Measurements from ENCODE around the gene UBE2D2.

UBE2D2 gene

DNA sequence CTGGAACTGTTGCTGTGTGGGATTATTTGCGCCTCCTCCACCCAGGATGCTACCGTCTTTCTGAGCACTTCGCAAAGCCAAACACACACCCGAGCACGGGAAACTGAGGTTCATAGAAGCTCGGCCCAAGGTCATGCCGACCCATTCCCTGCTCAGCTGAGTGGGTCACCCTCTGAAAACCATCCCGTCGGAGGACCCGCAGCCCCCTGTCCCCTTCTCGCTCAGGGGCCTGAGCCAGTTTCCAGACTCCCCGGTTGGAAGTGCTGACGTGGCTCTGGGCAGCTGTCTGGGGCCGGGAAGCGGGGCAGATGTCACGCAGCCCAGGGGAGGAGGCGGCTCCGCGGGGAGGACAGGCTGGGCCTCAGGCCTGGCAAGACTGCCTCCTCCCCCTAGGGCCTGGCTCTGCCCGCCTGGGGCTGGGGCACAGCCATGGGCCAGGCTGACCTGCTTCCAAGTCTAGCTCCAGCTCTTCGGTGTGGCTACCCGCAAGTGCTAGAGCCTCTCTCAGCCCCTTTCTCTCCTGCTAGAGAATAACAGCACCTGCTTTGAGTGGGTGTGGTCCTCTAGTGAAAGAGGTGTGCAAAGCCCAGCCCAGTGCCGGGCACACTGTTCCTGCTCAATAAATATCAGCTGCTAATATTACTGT is 77.1 kb downstream of the UBE2D2 start:
- H3K27ac ChIP-seq, result peak overlapping the region; percentile 18
- H3K4me3 ChIP-seq (ENCODE audit: low read depth, low read length), result peak overlapping the region; percentile 53
- in situ Hi-C loops (cut with HindIII; ENCODE audit: low pct_ligation_motif_present, low sequenced_read_pairs), result loop anchor here (25.0 kb wide), 1 partner anchor 124 kb away; no protein-coding TSS in a partner anchor

DNA sequence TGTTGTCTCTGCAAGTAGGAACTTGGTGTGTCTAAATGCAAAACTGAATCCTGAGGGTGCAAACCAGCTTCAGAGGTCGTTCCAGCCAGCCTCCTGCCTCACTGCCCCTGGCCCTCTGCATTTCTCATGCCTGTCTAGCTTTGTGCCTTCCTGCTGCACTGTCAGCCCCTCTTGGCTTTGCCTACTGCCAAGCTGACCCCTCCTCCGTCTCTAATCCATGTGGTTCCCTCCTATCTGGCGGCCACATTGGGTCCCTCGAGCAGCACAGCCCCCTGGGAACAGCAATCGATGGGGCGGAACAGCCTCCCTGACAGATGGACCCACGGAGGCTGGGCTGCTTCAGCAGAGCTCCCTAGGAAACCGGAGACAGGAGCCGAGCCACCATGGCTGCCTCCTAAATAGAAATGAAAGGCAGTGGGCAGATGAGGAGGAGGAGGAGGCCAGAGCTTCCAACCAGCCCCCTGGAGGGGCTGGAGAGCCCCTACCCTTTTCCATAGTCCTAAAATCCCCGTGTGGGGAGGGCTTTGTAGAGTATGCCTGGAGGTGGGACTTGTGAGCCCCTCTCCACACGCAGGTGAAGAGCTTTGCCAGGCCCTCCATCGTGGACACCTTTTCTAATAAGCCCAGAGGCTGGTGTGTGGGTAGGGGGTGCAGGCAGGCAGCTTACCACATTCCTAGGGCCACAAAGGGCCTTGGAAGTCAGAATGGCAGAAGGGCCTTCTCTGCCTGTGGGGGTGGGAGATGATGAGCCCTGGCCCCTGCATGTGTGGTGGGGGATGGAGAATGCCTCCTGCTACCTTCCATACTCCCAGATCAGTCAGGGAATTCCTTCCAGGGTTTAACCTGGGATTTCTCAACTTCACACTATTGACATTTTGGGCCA is 77.8 kb downstream of the UBE2D2 start:
- H3K4me3 ChIP-seq (ENCODE audit: low read depth, low read length), result no peak overlapping the region
- H3K27me3 ChIP-seq (replicated peaks), result no peaks in the 10 kb centered on the region
- TF ChIP-seq CTCF (IDR thresholded peaks at IDR 0.05; ENCODE audit: low read depth, low read length, missing control alignments), result no peak
- in situ Hi-C loops (cut with HindIII; ENCODE audit: low pct_ligation_motif_present, low sequenced_read_pairs), result loop anchor here (25.0 kb wide), 1 partner anchor 123 kb away; no protein-coding TSS in a partner anchor
- no peaks in the 10 kb centered on the region for H3K36me3 ChIP-seq (replicated peaks)
- no peak overlapping the region for H3K27ac ChIP-seq
- DNase-seq, result no peak

More for the DNA sequence above, 77.1 kb downstream of the UBE2D2 start:
- no peak for TF ChIP-seq CTCF (IDR thresholded peaks at IDR 0.05; ENCODE audit: low read depth, low read length, missing control alignments)
- no peaks in the 10 kb centered on the region for H3K27me3 ChIP-seq (replicated peaks)
- H3K36me3 ChIP-seq (replicated peaks), result no peaks in the 10 kb centered on the region
- DNase-seq, result no peak

- no peak for DNase-seq
- Histone ChIP-seq H3K27ac (no peak overlapping the region), H3K36me3 (replicated peaks) (no peaks in the 10 kb centered on the region), H3K27me3 (replicated peaks) (no peaks in the 10 kb centered on the region), H3K4me3 (ENCODE audit: low read depth, low read length) (no peak overlapping the region)
- in situ Hi-C loops (cut with HindIII; ENCODE audit: low pct_ligation_motif_present, low sequenced_read_pairs), result loop anchor here (25.0 kb wide), 1 partner anchor 123 kb away; no protein-coding TSS in a partner anchor
- no peak for TF ChIP-seq CTCF (IDR thresholded peaks at IDR 0.05; ENCODE audit: low read depth, low read length, missing control alignments)
Observed at GRCh38 chr5:139639619-139640380, 78.7 kb downstream of the UBE2D2 start.

GRCh38 chr5:139640421-139641115 is 79.4 kb downstream of the UBE2D2 start:
- Histone ChIP-seq H3K27ac (no peak overlapping the region), H3K36me3 (replicated peaks) (no peaks in the 10 kb centered on the region), H3K27me3 (replicated peaks) (no peaks in the 10 kb centered on the region), H3K4me3 (ENCODE audit: low read depth, low read length) (no peak overlapping the region)
- in situ Hi-C loops (cut with HindIII; ENCODE audit: low pct_ligation_motif_present, low sequenced_read_pairs), result loop anchor here (25.0 kb wide), 1 partner anchor 122 kb away; no protein-coding TSS in a partner anchor
- TF ChIP-seq CTCF (IDR thresholded peaks at IDR 0.05; ENCODE audit: low read depth, low read length, missing control alignments), result no peak
- no peak for DNase-seq

Data from brain microvascular endothelial cell (primary cell).